B cell (primary cell): ENCODE measurements around the gene ANKRD24. TPM values are rescaled to one million over a fixed set of nuclear protein-coding genes. Genes with fewer than 3 reads are reported as not detected.

Source experiments
- ATAC-seq: fragments of 200-7000 bp; cut with Tn5 transposase; one replicate; pipeline ENCODE4 v1.10.0; 2021; ENCODE audit warnings: low read depth, mild to moderate bottlenecking, moderate number of reproducible peaks, moderate library complexity
- CTCF ChIA-PET: fragments of 350-600 bp; sonication (Branson Sonifier 250); formaldehyde crosslinking; loops from one replicate; lab custom pipeline; 2021; ENCODE audit warnings: antibody characterized with exemption, inconsistent platforms; lab: Charles Lee
- POLR2A ChIA-PET: fragments of 350-600 bp; sonication (Branson Sonifier 250); formaldehyde crosslinking; loops from one replicate; lab custom pipeline; 2021; ENCODE audit warnings: antibody characterized with exemption; lab: Charles Lee
- DNase-seq: peaks from one replicate; pipeline ENCODE4 v3.0.0; 2013
- H2AFZ ChIP-seq: 2 replicates; pipeline ENCODE4 v1.6.1; 2012; ENCODE audit warnings: mild to moderate bottlenecking, low read depth, low read length; ENCODE audit not compliant: insufficient read depth, poor library complexity, severe bottlenecking
- H3K27ac ChIP-seq, 2 donors: 1 replicate in 1 of 2; 2 replicates in 1 of 2; pipeline ENCODE4 v1.5.1; 2012 to 2013; ENCODE audit warnings: low read length in 2 of 2, mild to moderate bottlenecking in 2 of 2, moderate library complexity in 1 of 2
- H3K27me3 ChIP-seq, 4 experiments: fragments of 200-600 bp in 1 of 4; sonication (generic) in 1 of 4; replicated peaks in 1 of 4; 1 replicate in 2 of 4; 2 replicates in 2 of 4; pipeline versions ENCODE4 v1.6.1 to v1.7.0; 2013 to 2016; ENCODE audit warnings: low read length in 3 of 4, mild to moderate bottlenecking in 2 of 4, mixed read lengths in 1 of 4, moderate library complexity in 1 of 4; ENCODE audit not compliant: insufficient read depth in 4 of 4, control insufficient read depth in 3 of 4; ENCODE audit errors: control extremely low read depth in 1 of 4
- H3K36me3 ChIP-seq, 2 experiments: replicated peaks in 1 of 2; 1 replicate in 1 of 2; 2 replicates in 1 of 2; pipeline versions ENCODE4 v1.6.1 to v1.7.1; 2013; ENCODE audit warnings: low read length in 1 of 2; ENCODE audit not compliant: insufficient read depth in 2 of 2, control insufficient read depth in 1 of 2; ENCODE audit errors: control extremely low read depth in 1 of 2, extremely low read depth in 1 of 2
- H3K4me1 ChIP-seq, 2 donors: fragments of 200-600 bp in 1 of 2; sonication (generic) in 1 of 2; 1 replicate in 1 of 2; 2 replicates in 1 of 2; pipeline versions ENCODE4 v1.5.1 to v1.6.1; 2013 to 2017; ENCODE audit warnings: low read length in 2 of 2; ENCODE audit not compliant: control insufficient read depth in 2 of 2, insufficient read depth in 2 of 2
- H3K4me2 ChIP-seq: replicated peaks from 2 replicates; pipeline ENCODE3; 2012; ENCODE audit warnings: mild to moderate bottlenecking, low read depth, low read length; ENCODE audit not compliant: poor library complexity, severe bottlenecking
- H3K4me3 ChIP-seq, 5 experiments: fragments of 200-600 bp in 1 of 5; sonication (generic) in 1 of 5; 1 replicate in 3 of 5; 2 replicates in 2 of 5; pipeline versions ENCODE4 v1.5.1 to v1.7.0; 2011 to 2016; ENCODE audit warnings: low read length in 4 of 5, mild to moderate bottlenecking in 4 of 5, low read depth in 2 of 5, control low read depth in 1 of 5, moderate library complexity in 1 of 5; ENCODE audit not compliant: insufficient read depth in 1 of 5; ENCODE audit errors: control extremely low read depth in 1 of 5, extremely low read depth in 1 of 5
- H3K79me2 ChIP-seq: fragments of 200-600 bp; sonication (generic); one replicate; pipeline ENCODE4 v1.6.0; 2016; ENCODE audit warnings: low read length; ENCODE audit not compliant: control insufficient read depth, insufficient read depth
- H3K9ac ChIP-seq: fragments of 200-600 bp; sonication (generic); 2 replicates; pipeline ENCODE4 v1.6.1; 2017; ENCODE audit warnings: mild to moderate bottlenecking, low read length, moderate library complexity
- H3K9me3 ChIP-seq, 3 donors: one replicate each; pipeline versions ENCODE4 v1.6.1 to v1.7.1; 2013; ENCODE audit warnings: low read length in 2 of 3; ENCODE audit not compliant: control insufficient read depth in 2 of 3, insufficient read depth in 1 of 3; ENCODE audit errors: control extremely low read depth in 1 of 3
- H4K20me1 ChIP-seq: 2 replicates; pipeline ENCODE4 v1.6.0; 2012; ENCODE audit warnings: mild to moderate bottlenecking, low read length; ENCODE audit not compliant: insufficient read depth, control insufficient read depth, poor library complexity, severe bottlenecking
- H3K27ac Mint-ChIP-seq: one replicate; pipeline ENCODE4 v1.8.0; 2021; ENCODE audit warnings: mixed read lengths
- H3K27me3 Mint-ChIP-seq: one replicate; pipeline ENCODE4 v1.8.0; 2021; ENCODE audit warnings: mixed read lengths
- H3K4me1 Mint-ChIP-seq: one replicate; pipeline ENCODE4 v1.8.0; 2021; ENCODE audit warnings: mixed read lengths
- H3K4me3 Mint-ChIP-seq: one replicate; pipeline ENCODE4 v1.8.0; 2021; ENCODE audit warnings: mixed read lengths
- H3K9me3 Mint-ChIP-seq: one replicate; pipeline ENCODE4 v1.8.0; 2022; ENCODE audit warnings: mixed read lengths; ENCODE audit not compliant: insufficient read depth
- CTCF ChIP-seq: fragments of 200-600 bp; IDR thresholded peaks from one replicate; pipeline ENCODE4 v1.8.0; 2022; ENCODE audit warnings: antibody characterized with exemption, mild to moderate bottlenecking
- EZH2 ChIP-seq: IDR thresholded peaks from 2 replicates; pipeline ENCODE4 v1.6.1; 2012; ENCODE audit warnings: borderline replicate concordance, low read depth, mild to moderate bottlenecking, moderate library complexity, low read length; ENCODE audit not compliant: insufficient read depth, poor library complexity, severe bottlenecking
- WGBS: methylation state at CpG from one replicate; pipeline ENCODE4 v1.1.5; 2013; ENCODE audit warnings: missing lambda C conversion rate; ENCODE audit not compliant: insufficient coverage; 5-methylcytosine and 5-hydroxymethylcytosine counted together
- intact Hi-C: fragments of 100-400 bp; cut with micrococcal nuclease; formaldehyde crosslinking; loops from one replicate; pipeline ENCODE4 v1.10.0; 2022
- polyA plus RNA-seq: library from polyadenylated mRNA; depleted of rRNA; stranded (reverse); fragments of >200 nt; gene quantifications from 2 replicates; pipeline ENCODE4 v1.2.3, GENCODE V29; 2012
- total RNA-seq, 2 donors: library from RNA; stranded (reverse); fragments of 120-200 nt in 1 of 2; gene quantifications; 1 replicate in 1 of 2; 2 replicates in 1 of 2; pipeline versions ENCODE4 v1.2.3 to v1.2.4, GENCODE V29; 2013 to 2022

Gene ANKRD24
- total and polyA plus RNA-seq, 2 donors (not counting 1 experiment from before 2014, with no cell fraction given): 0.37 to 1.5 TPM

- intact Hi-C loops: loop anchor here (2.0 kb wide), 1 partner anchor 47 kb away; no protein-coding TSS in a partner anchor
- no peak overlapping the region for H3K4me3 Mint-ChIP-seq
- 97% methylated on average over 6 of the region's 10 CpGs for WGBS
These were observed 5.0 kb downstream of the ANKRD24 start for GRCh38 chr19:4187313-4188122.

More at GRCh38 chr19:4187313-4188122, 5.0 kb downstream of the ANKRD24 start:
- no peaks in the 10 kb centered on the region for H3K79me2 ChIP-seq
- POLR2A ChIA-PET: no interaction called here
- peaks cover 0 to 4% (median 0%) of the 10 kb centered on the region in 3 donors for H3K9me3 ChIP-seq
- Mint-ChIP-seq H3K27ac (no peak overlapping the region), H3K9me3 (no peaks in the 10 kb centered on the region), H3K27me3 (peaks cover 15% of the 10 kb centered on the region), H3K4me1 (peaks cover 12% of the 10 kb centered on the region)
- no peak for TF ChIP-seq CTCF
- TF ChIP-seq EZH2: no peak
- CTCF ChIA-PET: interaction anchor here (0.7 kb wide), 1 partner anchor 30 kb away, joined by 4 read pairs; no protein-coding TSS in a partner anchor
- DNase-seq (no peak), ATAC-seq (no peak)
- H3K4me1 ChIP-seq: peaks cover 5 to 13% of the 10 kb centered on the region in 2 donors
- peaks cover 0 to 4% (median 0%) of the 10 kb centered on the region in 4 experiments for H3K27me3 ChIP-seq
- no peak overlapping the region for H3K9ac ChIP-seq
- H4K20me1 ChIP-seq: no peaks in the 10 kb centered on the region
- H3K4me3 ChIP-seq: no peak overlapping the region
- H3K36me3 ChIP-seq: no peaks in the 10 kb centered on the region
- no peak overlapping the region for H3K27ac ChIP-seq
- no peak overlapping the region for H2AFZ ChIP-seq
- no peak overlapping the region for H3K4me2 ChIP-seq
